Panc1 (cell line): ENCODE data around the gene CHST12. TPM values are rescaled to one million over a fixed set of nuclear protein-coding genes. Genes with fewer than 3 reads are reported as not detected.

Source experiments
- ATAC-seq: fragments of 200-7000 bp; cut with Tn5 transposase; 2 replicates; pipeline ENCODE4 v1.9.1; 2020; ENCODE audit warnings: mild to moderate bottlenecking, moderate library complexity
- BruUV-seq: library from RNA; stranded (reverse); fragments of 400-500 nt; replicated peaks from 2 replicates; lab custom pipeline; 2021; lab: Mats Ljungman, UMichigan
- CTCF ChIA-PET: fragments of 300-600 bp; sonication (Branson Sonifier 250); formaldehyde crosslinking; loops from one replicate; lab custom pipeline; 2022; ENCODE audit warnings: antibody characterized with exemption; lab: Charles Lee
- POLR2A ChIA-PET: fragments of 300-600 bp; sonication (Branson Sonifier 250); formaldehyde crosslinking; loops from one replicate; lab custom pipeline; 2022; ENCODE audit warnings: antibody characterized with exemption; lab: Charles Lee
- DNase-seq: peaks from one replicate; pipeline ENCODE4 v3.0.0-alpha.2; 2010; ENCODE audit warnings: low read depth, low spot score
- H3K27ac ChIP-seq: 2 replicates; pipeline ENCODE4 v1.5.1; 2011; ENCODE audit warnings: mild to moderate bottlenecking, low read length, inconsistent platforms
- H3K27me3 ChIP-seq: fragments of 200-500 bp; sonication (Bioruptor generic); 2 replicates; pipeline ENCODE4 v1.6.0; 2014; ENCODE audit warnings: low read length, inconsistent platforms; ENCODE audit not compliant: control insufficient read depth, insufficient read depth
- H3K36me3 ChIP-seq: fragments of 200-500 bp; sonication (Bioruptor generic); 2 replicates; pipeline ENCODE4 v1.5.1; 2014; ENCODE audit warnings: inconsistent platforms, mild to moderate bottlenecking, low read length, moderate library complexity; ENCODE audit not compliant: control insufficient read depth, insufficient read depth
- H3K4me1 ChIP-seq: 2 replicates; pipeline ENCODE4 v1.5.1; 2011; ENCODE audit warnings: inconsistent platforms, mild to moderate bottlenecking, low read length, moderate library complexity; ENCODE audit not compliant: control insufficient read depth, insufficient read depth
- H3K4me3 ChIP-seq, 2 experiments: 2 replicates each; pipeline ENCODE4 v1.5.1; 2011 to 2012; ENCODE audit warnings: low read depth in 2 of 2, low read length in 2 of 2, mild to moderate bottlenecking in 2 of 2, inconsistent platforms in 1 of 2, moderate library complexity in 1 of 2
- H3K9me3 ChIP-seq: fragments of 200-500 bp; sonication (Bioruptor generic); 2 replicates; pipeline ENCODE4 v1.5.1; 2014; ENCODE audit warnings: low read depth, mild to moderate bottlenecking, inconsistent platforms, low read length, moderate library complexity; ENCODE audit not compliant: control insufficient read depth, insufficient read depth
- POLR2AphosphoS5 ChIP-seq: IDR thresholded peaks from 2 replicates; pipeline ENCODE4 v1.6.1; 2012; ENCODE audit warnings: mild to moderate bottlenecking, low read depth, low read length, moderate library complexity
- SIN3A ChIP-seq: IDR thresholded peaks from 2 replicates; pipeline ENCODE4 v1.6.1; 2012; ENCODE audit warnings: low read depth, mild to moderate bottlenecking, low read length, moderate library complexity, borderline replicate concordance; ENCODE audit not compliant: insufficient read depth
- TCF7L2 ChIP-seq: IDR thresholded peaks from 2 replicates; pipeline ENCODE4 v1.6.1; 2011; ENCODE audit warnings: mild to moderate bottlenecking, low read depth, low read length, inconsistent platforms
- in situ Hi-C: cut with HindIII; loops from 2 replicates; pipeline ENCODE4 v1.10.0; 2016; ENCODE audit warnings: low sequenced_read_pairs, low pct_unique_long_range_greater_than_20kb
- intact Hi-C: fragments of 100-400 bp; cut with micrococcal nuclease; formaldehyde crosslinking; loops from one replicate; pipeline ENCODE4 v1.10.0; 2022; ENCODE audit not compliant: unreplicated experiment
- total RNA-seq: library from RNA; stranded (reverse); gene quantifications from one replicate; pipeline ENCODE4 v1.2.1, GENCODE V29; 2021; ENCODE audit not compliant: unreplicated experiment
- TF ChIP-seq, protein P1 (sequence below): fragments of 450-650 bp; IDR thresholded peaks from 2 replicates; pipeline ENCODE4 v1.5.1; 2017; ENCODE audit warnings: mild to moderate bottlenecking
- TF ChIP-seq, protein P2 (sequence below), 2 experiments: IDR thresholded peaks; 2 replicates each; pipeline ENCODE4 v1.6.1; 2011 to 2012; ENCODE audit warnings: low read depth in 2 of 2, control low read depth in 1 of 2, low read length in 1 of 2, mild to moderate bottlenecking in 1 of 2, moderate library complexity in 1 of 2; ENCODE audit not compliant: insufficient read depth in 1 of 2

CHST12 gene
- total RNA-seq, 1 experiment from 2014 or later = 48.3 TPM

GRCh38 chr7:2482725-2483451, 79.5 kb downstream of the CHST12 start:
- no TSS peak for BruUV-seq
- Histone ChIP-seq H3K27me3 (no peaks in the 10 kb centered on the region), H3K4me3 (no peak overlapping the region), H3K9me3 (peaks cover 4% of the 10 kb centered on the region; the same call in 1 of the 2 replicates), H3K4me1 (peaks cover 12% of the 10 kb centered on the region), H3K27ac (no peak overlapping the region), H3K36me3 (no peaks in the 10 kb centered on the region)
- intact Hi-C loops = no loop called here
- ChIA-PET CTCF (interaction anchor here (0.5 kb wide), 2 partner anchors 53 to 69 kb away, joined by 3 to 14 read pairs; no protein-coding TSS in a partner anchor), POLR2A (no interaction called here)
- ATAC-seq = no peak
- no peak for TF ChIP-seq POLR2AphosphoS5
- TF ChIP-seq, protein P1, sequence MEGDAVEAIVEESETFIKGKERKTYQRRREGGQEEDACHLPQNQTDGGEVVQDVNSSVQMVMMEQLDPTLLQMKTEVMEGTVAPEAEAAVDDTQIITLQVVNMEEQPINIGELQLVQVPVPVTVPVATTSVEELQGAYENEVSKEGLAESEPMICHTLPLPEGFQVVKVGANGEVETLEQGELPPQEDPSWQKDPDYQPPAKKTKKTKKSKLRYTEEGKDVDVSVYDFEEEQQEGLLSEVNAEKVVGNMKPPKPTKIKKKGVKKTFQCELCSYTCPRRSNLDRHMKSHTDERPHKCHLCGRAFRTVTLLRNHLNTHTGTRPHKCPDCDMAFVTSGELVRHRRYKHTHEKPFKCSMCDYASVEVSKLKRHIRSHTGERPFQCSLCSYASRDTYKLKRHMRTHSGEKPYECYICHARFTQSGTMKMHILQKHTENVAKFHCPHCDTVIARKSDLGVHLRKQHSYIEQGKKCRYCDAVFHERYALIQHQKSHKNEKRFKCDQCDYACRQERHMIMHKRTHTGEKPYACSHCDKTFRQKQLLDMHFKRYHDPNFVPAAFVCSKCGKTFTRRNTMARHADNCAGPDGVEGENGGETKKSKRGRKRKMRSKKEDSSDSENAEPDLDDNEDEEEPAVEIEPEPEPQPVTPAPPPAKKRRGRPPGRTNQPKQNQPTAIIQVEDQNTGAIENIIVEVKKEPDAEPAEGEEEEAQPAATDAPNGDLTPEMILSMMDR = no peak
- TF ChIP-seq, protein P2, sequence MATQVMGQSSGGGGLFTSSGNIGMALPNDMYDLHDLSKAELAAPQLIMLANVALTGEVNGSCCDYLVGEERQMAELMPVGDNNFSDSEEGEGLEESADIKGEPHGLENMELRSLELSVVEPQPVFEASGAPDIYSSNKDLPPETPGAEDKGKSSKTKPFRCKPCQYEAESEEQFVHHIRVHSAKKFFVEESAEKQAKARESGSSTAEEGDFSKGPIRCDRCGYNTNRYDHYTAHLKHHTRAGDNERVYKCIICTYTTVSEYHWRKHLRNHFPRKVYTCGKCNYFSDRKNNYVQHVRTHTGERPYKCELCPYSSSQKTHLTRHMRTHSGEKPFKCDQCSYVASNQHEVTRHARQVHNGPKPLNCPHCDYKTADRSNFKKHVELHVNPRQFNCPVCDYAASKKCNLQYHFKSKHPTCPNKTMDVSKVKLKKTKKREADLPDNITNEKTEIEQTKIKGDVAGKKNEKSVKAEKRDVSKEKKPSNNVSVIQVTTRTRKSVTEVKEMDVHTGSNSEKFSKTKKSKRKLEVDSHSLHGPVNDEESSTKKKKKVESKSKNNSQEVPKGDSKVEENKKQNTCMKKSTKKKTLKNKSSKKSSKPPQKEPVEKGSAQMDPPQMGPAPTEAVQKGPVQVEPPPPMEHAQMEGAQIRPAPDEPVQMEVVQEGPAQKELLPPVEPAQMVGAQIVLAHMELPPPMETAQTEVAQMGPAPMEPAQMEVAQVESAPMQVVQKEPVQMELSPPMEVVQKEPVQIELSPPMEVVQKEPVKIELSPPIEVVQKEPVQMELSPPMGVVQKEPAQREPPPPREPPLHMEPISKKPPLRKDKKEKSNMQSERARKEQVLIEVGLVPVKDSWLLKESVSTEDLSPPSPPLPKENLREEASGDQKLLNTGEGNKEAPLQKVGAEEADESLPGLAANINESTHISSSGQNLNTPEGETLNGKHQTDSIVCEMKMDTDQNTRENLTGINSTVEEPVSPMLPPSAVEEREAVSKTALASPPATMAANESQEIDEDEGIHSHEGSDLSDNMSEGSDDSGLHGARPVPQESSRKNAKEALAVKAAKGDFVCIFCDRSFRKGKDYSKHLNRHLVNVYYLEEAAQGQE (IDR thresholded peaks at IDR 0.05; ENCODE audit: insufficient read depth in 1 of 2, low read depth in 2 of 2, low read length in 1 of 2) = no peak
- TF ChIP-seq TCF7L2 = no peak
- TF ChIP-seq SIN3A = no peak
- DNase-seq = no peak
- in situ Hi-C loops = no loop called here

DNA sequence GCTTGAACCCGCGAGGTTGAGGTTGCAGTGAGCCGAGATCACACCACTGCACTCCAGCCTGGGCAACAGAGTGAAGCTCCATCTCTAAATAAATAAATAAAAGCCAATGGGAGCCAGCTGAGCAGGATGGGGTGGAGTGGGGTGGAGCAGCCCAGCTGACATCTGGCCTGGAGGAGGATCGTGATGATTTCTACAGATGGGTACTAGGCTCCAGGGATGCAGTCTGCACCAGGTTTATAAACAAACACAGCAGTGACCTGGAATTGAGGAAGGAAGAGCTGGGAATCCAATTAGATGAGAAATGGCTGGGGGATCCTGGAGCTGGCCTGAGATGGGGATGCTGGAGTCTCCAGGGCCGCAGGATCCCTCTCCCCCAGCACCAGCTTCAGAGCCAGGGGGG, 80.1 kb downstream of the CHST12 start:
- Histone ChIP-seq H3K36me3 (no peaks in the 10 kb centered on the region), H3K9me3 (peaks cover 4% of the 10 kb centered on the region; the same call in 1 of the 2 replicates), H3K27me3 (no peaks in the 10 kb centered on the region), H3K27ac (no peak overlapping the region), H3K4me3 (no peak overlapping the region), H3K4me1 (peaks cover 11% of the 10 kb centered on the region)
- DNase-seq (no peak), ATAC-seq (no peak)
- in situ Hi-C loops = no loop called here
- intact Hi-C loops = no loop called here
- BruUV-seq = no TSS peak
- no peak for TF ChIP-seq POLR2AphosphoS5
- TF ChIP-seq, protein P2 (IDR thresholded peaks at IDR 0.05; ENCODE audit: insufficient read depth in 1 of 2, low read depth in 2 of 2, low read length in 1 of 2) = no peak
- no peak for TF ChIP-seq SIN3A
- TF ChIP-seq, protein P1 = no peak
- no peak for TF ChIP-seq TCF7L2
- POLR2A ChIA-PET = no interaction called here
- CTCF ChIA-PET = interaction anchor here (0.5 to 0.6 kb wide), 3 partner anchors 34 to 69 kb away, joined by 3 to 14 read pairs (median 3); no protein-coding TSS in a partner anchor
